Measurements from ENCODE around the gene SMIM20. TPM values are rescaled to one million over a fixed set of nuclear protein-coding genes. Genes with fewer than 3 reads are reported as not detected.

SMIM20 gene
- polyA plus RNA-seq, 1 donor from 2014 or later = 65.3 TPM

GRCh38 chr4:25927361-25928195 is 13.6 kb downstream of the SMIM20 start:
- Mint-ChIP-seq H3K27me3 (no peaks in the 10 kb centered on the region), H3K9me3 (no peaks in the 10 kb centered on the region), H3K27ac (no peak overlapping the region), H3K4me3 (no peak overlapping the region), H3K4me1 (peaks cover 0 to 4% (median 1%) of the 10 kb centered on the region in 3 donors), H3K36me3 (peaks cover 3% of the 10 kb centered on the region)

GRCh38 chr4:25928379-25929297 is 14.6 kb downstream of the SMIM20 start:
- Mint-ChIP-seq H3K4me3 (no peak overlapping the region), H3K9me3 (no peaks in the 10 kb centered on the region), H3K27me3 (no peaks in the 10 kb centered on the region), H3K4me1 (peaks cover 0 to 3% (median 1%) of the 10 kb centered on the region in 3 donors), H3K36me3 (peaks cover 3% of the 10 kb centered on the region), H3K27ac (no peak overlapping the region)

- H3K4me3 Mint-ChIP-seq = no peak overlapping the region
- H3K4me1 Mint-ChIP-seq = peaks cover 0 to 3% (median 1%) of the 10 kb centered on the region in 3 donors
- no peaks in the 10 kb centered on the region for H3K27me3 Mint-ChIP-seq
- no peaks in the 10 kb centered on the region for H3K9me3 Mint-ChIP-seq
- H3K27ac Mint-ChIP-seq = peak overlapping the region in 1 of 3 donors; percentile 26
- peaks cover 3% of the 10 kb centered on the region for H3K36me3 Mint-ChIP-seq
These were observed 15.3 kb downstream of the SMIM20 start for GRCh38 chr4:25929298-25929686.

- Mint-ChIP-seq H3K36me3 (peaks cover 3% of the 10 kb centered on the region), H3K4me3 (no peak overlapping the region), H3K27me3 (no peaks in the 10 kb centered on the region), H3K4me1 (peaks cover 0 to 3% (median 1%) of the 10 kb centered on the region in 3 donors), H3K9me3 (no peaks in the 10 kb centered on the region), H3K27ac (no peak overlapping the region)
These were observed 16.8 kb downstream of the SMIM20 start for GRCh38 chr4:25930731-25931354.

- no peak overlapping the region for H3K27ac Mint-ChIP-seq
- peaks cover 4% of the 10 kb centered on the region for H3K27me3 Mint-ChIP-seq
- H3K9me3 Mint-ChIP-seq = no peaks in the 10 kb centered on the region
- peaks cover 8 to 26% (median 17%) of the 10 kb centered on the region in 3 donors for H3K4me1 Mint-ChIP-seq
- peak overlapping the region in 1 of 4 donors; percentile 32 for H3K4me3 Mint-ChIP-seq
- peaks cover 3% of the 10 kb centered on the region for H3K36me3 Mint-ChIP-seq
These were observed 22.7 kb downstream of the SMIM20 start for GRCh38 chr4:25936696-25937095.

- peak overlapping the region in 1 of 3 donors; percentile 80 for H3K27ac Mint-ChIP-seq
- peaks cover 8 to 29% (median 17%) of the 10 kb centered on the region in 3 donors for H3K4me1 Mint-ChIP-seq
- H3K9me3 Mint-ChIP-seq = no peaks in the 10 kb centered on the region
- H3K27me3 Mint-ChIP-seq = peaks cover 4% of the 10 kb centered on the region
- H3K36me3 Mint-ChIP-seq = peaks cover 3% of the 10 kb centered on the region
- peak overlapping the region; percentile 3 to 76 (median 68) for H3K4me3 Mint-ChIP-seq
These were observed 23.8 kb downstream of the SMIM20 start for GRCh38 chr4:25937801-25938200.

- peaks cover 4% of the 10 kb centered on the region for H3K27me3 Mint-ChIP-seq
- peaks cover 4% of the 10 kb centered on the region for H3K36me3 Mint-ChIP-seq
- no peaks in the 10 kb centered on the region for H3K9me3 Mint-ChIP-seq
- H3K27ac Mint-ChIP-seq = peak overlapping the region in 1 of 3 donors; percentile 80
- H3K4me1 Mint-ChIP-seq = peaks cover 8 to 29% (median 17%) of the 10 kb centered on the region in 3 donors
- H3K4me3 Mint-ChIP-seq = peak overlapping the region; percentile 3 to 76 (median 68)
These were observed 24.3 kb downstream of the SMIM20 start for GRCh38 chr4:25938366-25938765.

GRCh38 chr4:25938787-25939186 is 24.8 kb downstream of the SMIM20 start:
- Mint-ChIP-seq H3K4me3 (peak overlapping the region in 3 of 4 donors; percentile 3 to 76 (median 71)), H3K36me3 (peaks cover 4% of the 10 kb centered on the region), H3K4me1 (peaks cover 8 to 29% (median 17%) of the 10 kb centered on the region in 3 donors), H3K27me3 (peaks cover 4% of the 10 kb centered on the region), H3K9me3 (no peaks in the 10 kb centered on the region), H3K27ac (peak overlapping the region in 1 of 3 donors; percentile 14)

- H3K4me3 Mint-ChIP-seq = peak overlapping the region in 1 of 4 donors; percentile 76
- peaks cover 4% of the 10 kb centered on the region for H3K36me3 Mint-ChIP-seq
- H3K27me3 Mint-ChIP-seq = peaks cover 4% of the 10 kb centered on the region
- H3K9me3 Mint-ChIP-seq = no peaks in the 10 kb centered on the region
- peak overlapping the region in 1 of 3 donors; percentile 14 for H3K27ac Mint-ChIP-seq
- peaks cover 8 to 29% (median 17%) of the 10 kb centered on the region in 3 donors for H3K4me1 Mint-ChIP-seq
These were observed 25.3 kb downstream of the SMIM20 start for GRCh38 chr4:25939330-25939729.

GRCh38 chr4:25941457-25942221 is 27.6 kb downstream of the SMIM20 start:
- H3K4me3 Mint-ChIP-seq = no peak overlapping the region
- peaks cover 0 to 2% (median 0%) of the 10 kb centered on the region in 3 donors for H3K9me3 Mint-ChIP-seq
- peaks cover 4% of the 10 kb centered on the region for H3K36me3 Mint-ChIP-seq
- H3K27ac Mint-ChIP-seq = no peak overlapping the region
- H3K27me3 Mint-ChIP-seq = peaks cover 4% of the 10 kb centered on the region
- H3K4me1 Mint-ChIP-seq = peaks cover 8 to 29% (median 15%) of the 10 kb centered on the region in 3 donors

- H3K9me3 Mint-ChIP-seq = peaks cover 0 to 2% (median 0%) of the 10 kb centered on the region in 3 donors
- H3K27me3 Mint-ChIP-seq = peaks cover 4% of the 10 kb centered on the region
- peaks cover 6% of the 10 kb centered on the region for H3K36me3 Mint-ChIP-seq
- no peak overlapping the region for H3K4me3 Mint-ChIP-seq
- H3K4me1 Mint-ChIP-seq = peaks cover 7 to 21% (median 8%) of the 10 kb centered on the region in 3 donors
- H3K27ac Mint-ChIP-seq = peak overlapping the region in 1 of 3 donors; percentile 80
These were observed 29.3 kb downstream of the SMIM20 start for GRCh38 chr4:25943312-25943711.

GRCh38 chr4:25943805-25944204 is 29.8 kb downstream of the SMIM20 start:
- Mint-ChIP-seq H3K27ac (peak overlapping the region in 1 of 3 donors; percentile 80), H3K9me3 (peaks cover 0 to 2% (median 0%) of the 10 kb centered on the region in 3 donors), H3K36me3 (peaks cover 5% of the 10 kb centered on the region), H3K27me3 (peaks cover 3% of the 10 kb centered on the region), H3K4me3 (no peak overlapping the region), H3K4me1 (peaks cover 3 to 17% (median 4%) of the 10 kb centered on the region in 3 donors)

- H3K9me3 Mint-ChIP-seq = peaks cover 0 to 2% (median 0%) of the 10 kb centered on the region in 3 donors
- H3K36me3 Mint-ChIP-seq = peaks cover 1% of the 10 kb centered on the region
- H3K4me3 Mint-ChIP-seq = no peak overlapping the region
- H3K4me1 Mint-ChIP-seq = no peaks in the 10 kb centered on the region
- no peak overlapping the region for H3K27ac Mint-ChIP-seq
- H3K27me3 Mint-ChIP-seq = peaks cover 3% of the 10 kb centered on the region
These were observed 34.0 kb downstream of the SMIM20 start for GRCh38 chr4:25948051-25948450.
